Measurements from ENCODE around the gene ITIH6.
A peak's percentile ranks its signal among the peaks of the same experiment; 100 is the strongest.
"Not testable (repeated sequence)": the region's sequence is repeated elsewhere in the genome, so short reads cannot be mapped to it uniquely, and the experiment has no call there.

Gene ITIH6

DNA sequence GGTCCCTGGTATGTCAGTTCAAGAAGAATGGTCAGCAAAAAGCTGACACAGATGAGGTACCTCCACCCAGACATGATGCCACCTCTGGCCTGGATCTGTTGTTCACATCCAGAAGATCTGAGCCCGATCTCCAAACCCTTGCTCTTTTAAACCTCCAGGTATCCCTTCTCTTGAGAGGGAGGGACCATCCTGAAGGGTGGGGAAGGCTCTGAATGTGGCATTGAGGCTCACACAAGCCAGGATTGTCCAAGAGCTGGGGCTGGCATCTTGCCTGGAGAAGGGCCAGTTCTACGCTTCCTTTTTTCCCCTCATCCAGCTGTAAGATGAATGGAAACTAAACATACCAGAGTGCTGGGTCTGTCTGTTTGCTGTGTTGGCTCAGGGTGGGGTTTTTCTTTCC, at the start of gene ITIH6:
TSS of gene ITIH6 (minus strand) at position 119 of the 400 bp plus-strand sequence. CDS start at position 74, 45 bp downstream.
- no peak for DNase-seq (ENCODE audit: low read depth)

- DNase-seq (ENCODE audit: low read depth): not testable (repeated sequence)
Measured at GRCh38 chrX:54847700-54848099, 49.6 kb upstream of the ITIH6 start.

DNA sequence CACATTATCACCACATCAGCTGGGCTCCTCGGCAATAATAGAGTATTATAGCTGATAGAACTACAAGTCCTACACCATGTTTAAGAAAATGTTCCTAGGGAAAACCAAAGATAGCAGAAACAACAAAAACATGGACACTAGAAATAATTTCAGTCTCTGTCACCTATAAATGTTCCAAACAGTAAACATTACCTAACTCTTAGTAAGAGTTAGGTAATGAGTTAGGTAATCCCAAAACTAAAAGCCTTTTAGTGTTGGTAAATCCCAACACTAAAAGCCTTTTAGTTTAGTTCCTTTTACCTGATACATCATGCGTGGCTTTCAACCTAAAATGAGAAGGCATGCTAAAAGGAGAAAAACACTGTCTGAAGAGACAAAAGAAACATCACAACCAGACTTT, 45.0 kb upstream of the ITIH6 start:
- DNase-seq (ENCODE audit: low read depth): no peak

DNA sequence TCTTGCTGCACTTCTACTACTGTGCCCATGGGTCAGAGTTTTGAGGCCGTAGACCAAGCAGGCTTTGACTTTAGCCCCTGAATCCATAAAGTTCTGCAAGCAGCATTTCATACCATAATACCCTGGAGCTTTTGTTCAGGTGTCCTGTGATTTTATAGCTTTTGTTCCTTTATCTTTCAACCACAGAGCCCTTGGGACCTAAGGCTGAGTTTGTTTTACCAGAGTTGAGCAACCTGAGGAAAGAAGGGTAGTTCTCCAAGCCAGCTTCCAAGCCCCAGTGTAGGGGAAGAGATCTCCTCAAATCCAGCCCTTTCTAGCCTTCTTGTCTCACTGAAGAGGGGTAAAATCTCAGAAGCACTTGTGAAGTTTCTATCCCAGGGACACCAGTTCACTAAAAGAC, 44.6 kb upstream of the ITIH6 start:
- no peak for DNase-seq (ENCODE audit: low read depth)

- not testable (repeated sequence) for DNase-seq (ENCODE audit: low read depth)
Measured at GRCh38 chrX:54841184-54841874, 43.3 kb upstream of the ITIH6 start.

GRCh38 chrX:54838583-54838982, 40.5 kb upstream of the ITIH6 start:
- DNase-seq (ENCODE audit: low read depth): no peak

DNA sequence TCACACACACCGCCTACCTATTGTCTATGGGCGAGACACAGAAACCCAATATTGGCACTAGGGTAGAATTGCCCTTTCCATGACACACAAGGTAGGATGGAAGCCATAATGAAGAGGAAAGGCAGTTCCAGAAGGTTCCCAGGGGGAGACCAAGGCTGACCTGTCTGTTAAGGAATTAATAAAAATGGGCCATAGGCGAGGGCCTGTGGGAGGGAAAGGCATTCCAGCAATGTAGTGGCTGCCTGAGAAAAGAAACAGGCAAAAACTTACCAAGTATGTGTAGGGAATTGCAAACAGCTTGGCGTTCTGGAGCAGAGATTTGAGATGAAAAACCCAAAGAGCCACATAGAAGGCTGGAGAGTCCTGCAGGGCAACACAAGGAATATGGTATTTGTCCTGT, 28.5 kb upstream of the ITIH6 start:
- DNase-seq (ENCODE audit: low read depth): no peak

GRCh38 chrX:54825716-54826438, 27.8 kb upstream of the ITIH6 start:
- peak; percentile 5 for DNase-seq (ENCODE audit: low read depth)

GRCh38 chrX:54824722-54825121, 26.7 kb upstream of the ITIH6 start:
- DNase-seq (ENCODE audit: low read depth): no peak

DNA sequence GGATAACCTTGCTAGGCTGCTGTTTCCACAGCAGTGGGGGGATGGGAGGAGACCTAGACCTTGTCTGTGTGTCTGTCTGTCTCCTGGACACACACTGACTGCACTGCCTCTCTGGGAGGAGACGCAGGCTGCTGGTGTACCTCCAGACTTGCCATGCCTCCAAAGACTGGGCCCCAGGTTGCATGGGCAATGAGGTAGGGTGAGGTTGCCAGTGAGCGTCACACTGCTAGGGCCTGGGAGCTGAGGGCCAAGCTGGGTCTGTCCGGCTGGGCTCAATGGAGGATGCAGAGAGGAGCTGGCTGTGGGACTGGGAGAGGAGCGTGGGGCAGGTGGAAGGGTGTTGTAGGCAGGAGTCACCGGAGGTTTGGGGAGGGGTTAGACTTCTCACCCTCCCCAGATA, 26.1 kb upstream of the ITIH6 start:
- no peak for DNase-seq (ENCODE audit: low read depth)

- no peak for DNase-seq (ENCODE audit: low read depth)
Measured at GRCh38 chrX:54821310-54821709, 23.3 kb upstream of the ITIH6 start.

DNA sequence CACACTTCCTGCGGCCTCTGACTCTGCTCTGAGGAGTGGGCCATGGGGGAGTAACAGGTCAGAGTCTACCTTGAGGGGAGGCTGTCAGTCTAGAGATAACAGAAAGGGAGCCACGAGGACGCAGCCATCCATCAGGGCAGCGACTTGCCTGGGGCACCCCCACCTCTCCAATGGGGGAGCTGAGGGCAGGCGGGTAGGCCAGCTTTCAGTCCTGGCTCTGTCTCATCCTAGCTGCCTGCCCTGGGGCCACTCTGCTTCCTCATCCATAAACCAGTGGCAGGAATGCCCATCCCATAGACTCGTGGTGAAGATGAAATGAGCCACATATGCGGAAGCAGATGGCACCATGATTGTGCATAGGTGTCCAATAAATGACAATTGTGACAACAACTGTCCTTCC, 22.7 kb upstream of the ITIH6 start:
- DNase-seq (ENCODE audit: low read depth): no peak

DNA sequence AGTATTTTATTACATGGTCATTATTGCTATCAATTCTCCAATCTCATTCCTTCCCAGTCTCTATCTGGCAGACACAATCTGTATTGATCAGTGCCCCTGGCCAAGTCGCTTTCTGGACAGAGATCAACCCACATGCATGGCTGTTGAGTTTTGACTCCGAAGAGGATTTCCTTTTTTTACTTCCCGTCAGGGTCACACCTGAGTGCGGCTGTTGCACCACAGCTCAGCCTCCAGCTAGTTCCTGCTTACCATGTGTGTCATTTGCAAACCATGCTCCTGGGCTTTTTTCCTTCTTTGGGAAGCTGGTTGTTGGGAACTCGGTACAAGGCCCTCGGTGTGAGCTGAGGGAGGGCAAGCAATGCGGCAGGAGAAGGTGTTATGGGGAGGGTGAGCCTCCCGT, 21.1 kb upstream of the ITIH6 start:
- DNase-seq (ENCODE audit: low read depth): no peak

DNA sequence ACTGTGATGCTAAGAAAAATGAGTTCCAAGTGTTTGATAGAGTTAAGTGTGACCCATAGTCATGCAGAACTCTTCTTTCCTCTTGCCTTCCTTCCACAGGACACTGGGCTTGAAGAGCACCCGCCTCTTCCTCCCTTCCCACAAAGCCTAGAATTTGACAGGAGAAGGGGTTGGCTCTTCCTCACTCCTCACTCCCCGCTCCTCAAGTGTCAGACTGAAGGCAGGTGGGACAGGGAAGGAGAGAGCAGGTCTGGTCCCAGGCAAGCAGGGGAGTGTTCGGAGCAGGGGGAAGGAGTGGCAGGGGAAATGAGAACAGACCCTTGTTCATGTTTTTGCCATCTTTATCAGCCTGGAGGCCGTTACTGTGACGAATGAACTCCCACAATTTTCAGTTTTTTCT, 20.2 kb upstream of the ITIH6 start:
- DNase-seq (ENCODE audit: low read depth): no peak

GRCh38 chrX:54817220-54817820, 19.3 kb upstream of the ITIH6 start:
- DNase-seq (ENCODE audit: low read depth): no peak

- no peak for DNase-seq (ENCODE audit: low read depth)
Measured at GRCh38 chrX:54812306-54812705, 14.3 kb upstream of the ITIH6 start.

DNA sequence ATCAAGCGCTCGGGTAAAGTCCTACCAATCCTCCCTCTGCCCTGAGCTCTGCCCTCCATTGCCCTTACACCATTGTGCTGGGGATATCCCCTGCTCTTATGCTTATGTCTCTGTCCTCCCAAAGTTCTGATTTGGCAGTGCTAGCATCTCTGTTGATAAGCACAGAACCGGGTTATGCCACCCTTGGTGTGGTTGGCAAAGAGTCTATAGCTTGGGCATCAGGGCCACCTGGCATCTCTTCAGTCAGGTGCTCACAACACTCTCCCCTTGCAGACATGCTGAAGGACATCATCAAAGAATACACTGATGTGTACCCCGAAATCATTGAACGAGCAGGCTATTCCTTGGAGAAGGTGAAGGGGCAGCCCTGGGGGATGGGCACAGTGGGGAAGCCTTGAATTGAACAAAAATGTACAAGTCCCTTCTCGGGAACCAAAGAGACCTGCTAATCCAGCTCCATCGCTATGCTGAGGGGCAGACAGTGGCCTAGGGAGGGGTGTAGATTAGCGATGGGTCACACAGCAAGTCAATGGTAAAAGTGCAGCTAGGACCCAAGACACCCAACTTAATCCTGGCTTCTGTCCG, 13.3 kb upstream of the ITIH6 start:
- no peak for DNase-seq (ENCODE audit: low read depth)

- DNase-seq (ENCODE audit: low read depth): no peak
Measured at GRCh38 chrX:54810532-54810931, 12.5 kb upstream of the ITIH6 start.

GRCh38 chrX:54808605-54809483, 10.8 kb upstream of the ITIH6 start:
- peak; percentile 75 for DNase-seq (ENCODE audit: low read depth)

DNA sequence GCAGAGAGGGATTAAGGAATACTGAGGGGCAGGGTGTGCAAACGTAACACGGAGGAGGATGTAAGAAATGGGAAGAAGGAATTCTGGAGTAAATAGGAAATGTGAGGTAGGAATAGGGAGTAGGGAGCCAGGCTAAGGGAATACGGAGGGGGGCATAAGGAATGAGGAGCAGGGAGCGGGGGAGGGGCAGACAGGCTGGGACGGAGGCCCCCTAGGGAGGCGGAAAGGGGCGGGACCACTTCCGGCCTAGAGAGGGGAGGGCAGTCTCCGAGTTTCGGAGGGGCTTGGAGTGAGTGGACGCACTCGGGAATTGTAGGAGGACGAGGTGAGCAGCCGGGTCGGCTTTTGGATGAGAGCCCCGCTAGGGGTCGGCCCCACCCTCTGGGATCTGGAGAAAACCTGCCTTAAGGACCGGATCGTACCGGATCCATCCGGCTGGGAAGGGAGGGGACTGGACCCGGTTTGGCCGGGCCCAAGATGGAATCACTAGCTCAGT, 10.1 kb upstream of the ITIH6 start:
- peak; percentile 6 for DNase-seq (ENCODE audit: low read depth)

DNA sequence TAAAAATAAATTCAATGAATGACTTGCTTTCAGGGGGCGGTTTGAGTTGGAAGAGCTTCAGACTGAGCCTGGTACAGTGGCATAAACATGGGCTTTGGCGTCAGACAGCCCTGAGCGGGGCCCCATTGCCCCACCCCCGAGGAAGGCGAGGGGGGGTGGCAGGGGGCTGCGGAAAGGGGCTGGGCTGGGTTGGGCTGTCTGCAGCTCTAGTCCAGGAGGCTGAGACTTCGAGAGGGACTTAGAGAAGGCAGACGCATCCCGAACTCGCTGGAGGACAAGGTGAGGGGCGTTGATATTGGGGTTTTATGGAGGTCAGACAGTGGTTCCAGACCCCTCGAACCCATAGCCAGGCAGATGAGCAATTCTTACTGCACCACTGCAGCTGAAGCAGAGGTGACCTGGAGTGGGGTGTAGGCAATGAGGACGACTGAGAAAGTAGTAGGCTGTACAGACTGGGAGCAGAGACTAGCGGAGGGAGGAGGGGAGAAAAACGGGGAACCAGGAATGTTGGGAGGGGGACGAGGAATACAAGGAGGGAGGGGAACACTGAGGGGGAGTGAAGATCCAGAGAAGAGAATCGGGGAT, 9.6 kb upstream of the ITIH6 start, which contains the start of gene MAGED2:
TSS of gene MAGED2 (plus strand) at position 222 of the 585 bp plus-strand sequence. CDS start 1,587 bp downstream, outside the sequence.
- DNase-seq (ENCODE audit: low read depth): peak; percentile 10

Data from stimulated activated CD4-positive, alpha-beta T cell treated with anti-CD3 and anti-CD28 coated beads, Interleukin-2, amount 100 ng/mL, for 4 hours (primary cell).